ENCODE results near the gene PGAM5.
"Not testable (repeated sequence)": the region's sequence is repeated elsewhere in the genome, so short reads cannot be mapped to it uniquely, and the experiment has no call there.

Gene PGAM5

GRCh38 chr12:132754160-132754932 is 43.7 kb downstream of the PGAM5 start:
- no peak for DNase-seq

DNA sequence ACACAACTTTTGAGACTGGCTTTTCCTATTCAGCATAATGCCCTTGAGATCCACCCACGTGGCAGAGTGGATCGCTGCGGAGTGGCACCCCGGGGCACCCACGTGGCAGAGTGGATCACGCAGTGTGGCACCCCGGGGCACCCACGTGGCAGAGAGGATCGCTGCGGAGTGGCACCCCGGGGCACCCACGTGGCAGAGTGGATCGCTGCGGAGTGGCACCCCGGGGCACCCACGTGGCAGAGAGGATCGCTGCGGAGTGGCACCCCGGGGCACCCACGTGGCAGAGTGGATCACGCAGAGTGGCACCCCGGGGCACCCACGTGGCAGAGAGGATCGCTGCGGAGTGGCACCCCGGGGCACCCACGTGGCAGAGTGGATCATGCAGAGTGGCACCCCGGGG is 48.2 kb downstream of the PGAM5 start:
- DNase-seq, result not testable (repeated sequence)

- no peak for DNase-seq
Observed at GRCh38 chr12:132759359-132759758, 48.7 kb downstream of the PGAM5 start.

- DNase-seq, result peak; percentile 75
Observed at GRCh38 chr12:132761032-132761920, 50.6 kb downstream of the PGAM5 start, which contains the start of gene ANKLE2. ANKLE2 (minus strand) TSS chr12:132761832; CDS start chr12:132761798, 34 bp downstream.

DNA sequence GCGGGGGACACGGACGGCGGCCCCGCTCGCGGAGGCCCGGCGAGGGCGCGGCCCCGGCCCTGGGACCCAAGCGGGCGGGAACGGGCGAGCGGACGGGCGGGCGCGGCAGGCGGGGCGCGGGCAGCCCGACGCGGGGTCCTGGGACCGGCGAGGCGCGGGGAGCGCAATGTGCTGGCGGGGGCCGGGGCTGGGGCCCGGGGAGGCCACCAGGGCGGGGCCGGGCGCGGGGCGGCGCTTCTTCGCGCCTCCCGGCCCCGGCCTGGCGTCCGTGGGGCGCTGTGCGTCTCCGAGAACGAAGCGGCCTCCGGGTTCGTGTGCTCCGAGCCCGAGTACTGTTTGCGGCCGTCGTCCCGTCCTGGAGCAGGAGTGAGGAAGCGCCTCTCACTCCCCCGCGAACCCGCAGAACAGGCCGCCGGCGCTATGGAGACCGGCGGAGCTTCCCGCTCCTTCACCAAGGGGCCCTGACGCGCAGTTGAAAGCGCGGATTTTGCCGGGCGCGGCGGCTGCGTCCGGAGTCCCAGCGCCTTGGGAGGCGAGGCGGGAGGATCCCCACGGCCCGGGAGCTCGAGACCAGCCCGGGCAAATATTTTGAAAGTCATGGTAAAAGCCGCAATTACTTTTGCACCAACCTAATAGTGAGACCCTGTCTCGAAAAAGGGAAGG is 51.4 kb downstream of the PGAM5 start:
- peak; percentile 92 for DNase-seq

- DNase-seq, result no peak
Observed at GRCh38 chr12:132764231-132764630, 53.6 kb downstream of the PGAM5 start.

- DNase-seq, result no peak
Observed at GRCh38 chr12:132765361-132765760, 54.7 kb downstream of the PGAM5 start.

DNA sequence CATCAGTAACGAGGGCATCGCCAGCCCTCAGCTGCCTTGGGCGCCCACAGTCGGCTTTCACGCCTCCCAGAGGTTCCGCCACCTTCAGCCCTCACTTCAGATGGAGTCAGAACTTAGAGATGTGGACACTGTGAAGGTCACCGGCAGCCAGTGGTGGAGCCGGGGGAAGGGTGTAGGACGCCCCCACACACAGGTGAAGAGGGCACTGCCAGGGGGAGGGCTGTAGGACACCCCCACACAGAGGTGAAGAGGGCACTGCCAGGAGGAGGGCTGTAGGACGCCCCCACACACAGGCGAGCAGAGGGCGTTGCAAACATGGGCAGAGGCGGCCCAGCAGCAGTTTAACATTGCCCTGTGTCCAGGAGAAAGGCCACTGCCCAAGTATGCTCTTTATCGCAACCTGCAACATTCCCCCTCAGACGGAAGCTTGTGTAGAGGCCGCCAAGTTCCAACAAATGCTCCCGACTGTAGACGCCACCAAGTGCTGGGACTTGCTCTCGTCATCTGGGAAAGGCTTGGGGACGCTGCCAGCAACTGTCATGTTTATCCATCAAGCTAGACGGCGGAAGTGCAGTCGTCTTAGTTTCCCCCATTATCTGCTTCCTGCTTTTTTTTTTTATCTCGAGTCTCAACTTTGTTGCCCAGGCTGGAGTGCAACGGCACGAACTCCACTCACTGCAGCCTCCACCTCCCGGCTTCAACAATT is 55.9 kb downstream of the PGAM5 start:
- DNase-seq, result peak; percentile 16

GRCh38 chr12:132771126-132771838 is 60.6 kb downstream of the PGAM5 start:
- peak; percentile 33 for DNase-seq
